K562 (cell line): Measurements from ENCODE around the gene PRPF8. TPM values are rescaled to one million over a fixed set of nuclear protein-coding genes. Genes with fewer than 3 reads are reported as not detected.

ENCODE experiments used
- ATAC-seq: fragments of 200-7000 bp; cut with Tn5 transposase; 3 replicates; pipeline ENCODE4 v1.9.1; 2020; ENCODE audit warnings: moderate library complexity
- BruUV-seq: library from RNA; stranded (reverse); fragments of 400-500 nt; replicated peaks from 2 replicates; lab custom pipeline; 2021; lab: Mats Ljungman, UMichigan
- CTCF ChIA-PET: fragments of 300-600 bp; formaldehyde crosslinking; extraction: SDS; loops from one replicate; lab custom pipeline; 2021; ENCODE audit warnings: low intra/inter-chr PET ratio; lab: Yijun Ruan, JAX
- POLR2A ChIA-PET: fragments of 300-600, 350-650 bp; sonication (Branson Sonifier 250); formaldehyde crosslinking; extraction: SDS; loops from one replicate; lab custom pipeline; 2021; ENCODE audit warnings: antibody characterized with exemption, inconsistent platforms; lab: Yijun Ruan, JAX
- DNase-seq, 4 experiments: peaks; one replicate each; pipeline versions ENCODE4 v3.0.0 to v3.0.0-alpha.2; 2011 to 2018; ENCODE audit warnings: low spot score in 3 of 4, mixed read lengths in 3 of 4; ENCODE audit errors: extremely low read depth in 1 of 4
- FAIRE-seq: peaks from 2 replicates; lab custom pipeline; 2011; peaks lifted over from hg19 to GRCh38; lab: Jason Lieb, UNC
- H2AFZ ChIP-seq: 2 replicates; pipeline ENCODE4 v1.6.0; 2011; ENCODE audit warnings: low read depth, low read length, control low read depth, inconsistent platforms
- H3K27ac ChIP-seq: fragments of 200-600 bp; 3 replicates; pipeline ENCODE4 v1.8.0; 2011; ENCODE audit warnings: low read depth, mild to moderate bottlenecking, control low read depth, inconsistent platforms, low read length, moderate library complexity, mixed read lengths; ENCODE audit errors: extremely low read depth
- H3K27me3 ChIP-seq, 2 experiments: fragments of 300-600 bp in 1 of 2; 2 replicates in 1 of 2; 3 replicates in 1 of 2; pipeline versions ENCODE4 v1.6.0 to v1.8.0; 2011; ENCODE audit warnings: inconsistent platforms in 2 of 2, low read length in 2 of 2, mild to moderate bottlenecking in 1 of 2, mixed read lengths in 1 of 2, moderate library complexity in 1 of 2; ENCODE audit not compliant: control insufficient read depth in 2 of 2, insufficient read depth in 2 of 2
- H3K36me3 ChIP-seq: fragments of 300-600 bp; 3 replicates; pipeline ENCODE4 v1.8.0; 2011; ENCODE audit warnings: mild to moderate bottlenecking, low read length, inconsistent platforms; ENCODE audit not compliant: control insufficient read depth, insufficient read depth
- H3K4me1 ChIP-seq, 2 experiments: fragments of 200-600 bp in 1 of 2; replicated peaks in 1 of 2; 2 replicates in 1 of 2; 3 replicates in 1 of 2; pipeline versions ENCODE4 v1.5.1 to v1.8.0; 2011; ENCODE audit warnings: inconsistent platforms in 2 of 2, low read length in 2 of 2, mild to moderate bottlenecking in 1 of 2, mixed read lengths in 1 of 2, moderate library complexity in 1 of 2; ENCODE audit not compliant: control insufficient read depth in 2 of 2, insufficient read depth in 2 of 2
- H3K4me2 ChIP-seq: 2 replicates; pipeline ENCODE4 v1.6.1; 2011; ENCODE audit warnings: low read length, control low read depth, inconsistent platforms, mixed read lengths; ENCODE audit not compliant: insufficient read depth
- H3K4me3 ChIP-seq: fragments of 200-600 bp; sonication (generic), shearing (Covaris generic); 2 replicates; pipeline ENCODE4 v1.5.1; 2016; ENCODE audit warnings: control low read depth, inconsistent platforms
- H3K79me2 ChIP-seq: fragments of 200-600 bp; 3 replicates; pipeline ENCODE4 v1.8.0; 2011; ENCODE audit warnings: low read length, inconsistent platforms; ENCODE audit not compliant: control insufficient read depth, insufficient read depth
- H3K9ac ChIP-seq, 2 experiments: 2 replicates each; pipeline versions ENCODE4 v1.6.0 to v1.6.1; 2011; ENCODE audit warnings: low read depth in 2 of 2, low read length in 2 of 2, control low read depth in 1 of 2, inconsistent platforms in 1 of 2, mild to moderate bottlenecking in 1 of 2, mixed read lengths in 1 of 2; ENCODE audit not compliant: insufficient read depth in 1 of 2
- H3K9me1 ChIP-seq: one replicate; pipeline ENCODE4 v1.6.0; 2011; ENCODE audit warnings: inconsistent platforms, mild to moderate bottlenecking, low read length, moderate library complexity; ENCODE audit not compliant: control insufficient read depth, insufficient read depth
- H3K9me3 ChIP-seq: replicated peaks from 2 replicates; pipeline ENCODE4 v1.5.1; 2011; ENCODE audit warnings: low read depth, low read length, inconsistent platforms; ENCODE audit not compliant: control insufficient read depth, insufficient read depth
- H4K20me1 ChIP-seq: replicated peaks from 2 replicates; pipeline ENCODE4 v1.6.1; 2011; ENCODE audit warnings: low read length, inconsistent platforms, mixed read lengths; ENCODE audit not compliant: control insufficient read depth, insufficient read depth
- POLR2AphosphoS5 ChIP-seq: IDR thresholded peaks from 2 replicates; pipeline ENCODE4 v1.6.1; 2011; ENCODE audit warnings: mild to moderate bottlenecking, low read depth, low read length, moderate library complexity; ENCODE audit not compliant: control insufficient read depth, insufficient read depth
- ZNF436 ChIP-seq: fragments of 250-450, 450-650 bp; sonication (Bioruptor Pico); formaldehyde crosslinking; IDR thresholded peaks from 2 replicates; pipeline ENCODE4 v1.7.0; 2020; ENCODE audit warnings: mild to moderate bottlenecking
- WGBS: fragments of 100-300 bp; shearing (Covaris generic); methylation state at CpG from one replicate; pipeline ENCODE4 v1.1.6; 2016; ENCODE audit warnings: low coverage, mixed read lengths; ENCODE audit not compliant: insufficient coverage; ENCODE audit errors: missing lambda C conversion rate; 5-methylcytosine and 5-hydroxymethylcytosine counted together
- in situ Hi-C: fragments of 300-500 bp; cut with MboI; formaldehyde crosslinking; loops from 4 replicates; pipeline ENCODE4 v1.15.0; 2018; ENCODE audit warnings: inconsistent platforms, mixed read lengths
- intact Hi-C: fragments of 100-400 bp; cut with micrococcal nuclease; formaldehyde crosslinking; loops from 2 replicates; pipeline ENCODE4 v1.14.2; 2022
- polyA plus RNA-seq, 8 experiments: library from polyadenylated mRNA; depleted of rRNA in 4 of 8; stranded (reverse) in 5 of 8; unstranded in 3 of 8; fragments of >200 nt; fragmentation: Nextera tagmentation in 2 of 8; fragmentation: Illumina TruSeq in 1 of 8; extraction: Ambion mirVana in 2 of 8; extraction: Trizol in 1 of 8; gene quantifications; 2 replicates each; pipeline versions ENCODE4 v1.2.1 to v1.2.3, GENCODE V29; 2011 to 2014; ENCODE audit warnings: inconsistent platforms in 1 of 8, missing spikeins in 1 of 8
- total RNA-seq, 7 experiments: library from RNA; depleted of rRNA in 6 of 7; stranded (reverse); fragments of >200 nt in 6 of 7; fragmentation: Illumina TruSeq in 2 of 7; extraction: Trizol in 2 of 7; gene quantifications; 2 replicates each; pipeline versions ENCODE4 v1.2.1 to v1.2.3, GENCODE V29; 2011 to 2021; ENCODE audit warnings: low replicate concordance in 1 of 7

The PRPF8 gene
- total and polyA plus RNA-seq, 9 of the 15 experiments (the other 6 are each of a cell fraction or from before 2014, with no cell fraction given), result 64.3 to 294 (median 85.9) TPM

DNA sequence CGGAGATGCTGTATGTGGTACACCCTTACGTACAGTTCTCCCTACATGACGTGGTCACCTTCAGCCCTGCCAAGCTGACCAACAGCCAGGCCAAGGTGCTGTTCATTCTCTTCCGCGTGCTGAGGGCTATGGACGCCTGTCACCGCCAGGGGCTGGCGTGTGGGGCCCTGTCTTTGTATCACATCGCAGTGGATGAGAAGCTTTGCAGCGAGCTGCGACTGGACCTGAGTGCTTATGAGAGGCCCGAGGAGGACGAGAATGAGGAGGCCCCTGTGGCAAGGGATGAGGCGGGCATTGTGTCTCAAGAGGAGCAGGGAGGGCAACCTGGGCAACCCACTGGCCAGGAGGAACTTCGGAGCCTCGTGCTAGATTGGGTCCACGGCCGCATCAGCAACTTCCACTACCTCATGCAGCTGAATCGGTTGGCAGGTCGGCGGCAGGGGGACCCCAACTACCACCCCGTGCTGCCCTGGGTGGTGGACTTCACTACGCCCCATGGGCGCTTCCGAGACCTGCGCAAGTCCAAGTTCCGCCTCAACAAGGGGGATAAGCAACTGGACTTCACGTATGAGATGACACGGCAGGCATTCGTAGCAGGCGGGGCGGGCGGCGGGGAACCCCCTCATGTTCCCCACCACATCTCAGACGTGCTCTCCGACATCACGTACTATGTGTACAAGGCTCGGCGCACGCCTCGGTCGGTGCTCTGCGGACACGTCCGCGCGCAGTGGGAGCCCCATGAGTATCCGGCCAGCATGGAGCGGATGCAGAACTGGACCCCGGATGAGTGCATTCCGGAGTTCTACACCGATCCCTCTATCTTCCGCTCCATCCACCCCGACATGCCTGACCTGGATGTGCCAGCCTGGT is 41.2 kb upstream of the PRPF8 start:
- Histone ChIP-seq H3K4me3 (peak overlapping the region; percentile 67; the same call in 1 of the 2 replicates), H3K27me3 (no peaks in the 10 kb centered on the region), H3K4me2 (peak overlapping the region; percentile 80), H3K4me1 (peaks cover 25 to 67% of the 10 kb centered on the region in 2 experiments), H3K9ac (peak overlapping the region in 1 of 2 experiments; percentile 92; a peak in 2 of 4 replicates), H3K9me3 (no peaks in the 10 kb centered on the region), H2AFZ (no peak overlapping the region), H4K20me1 (no peaks in the 10 kb centered on the region), H3K36me3 (peaks cover 7% of the 10 kb centered on the region; the same call in 1 of the 3 replicates), H3K79me2 (peaks cover 11% of the 10 kb centered on the region; the same call in 2 of the 3 replicates), H3K9me1 (no peaks in the 10 kb centered on the region), H3K27ac (no peak overlapping the region)
- WGBS, result 93% methylated on average over 30 of the region's 54 CpGs
- POLR2A ChIA-PET, result interaction anchor here (0.8 to 4.4 kb wide), 3 partner anchors 9 to 52 kb away, joined by 3 to 25 read pairs (median 4); no protein-coding TSS in a partner anchor
- ATAC-seq (no peak), DNase-seq (no peak), FAIRE-seq (no peak)
- BruUV-seq, result TSS peak; percentile 32
- TF ChIP-seq ZNF436 (CRISPR knock-in tag) (no peak), POLR2AphosphoS5 (no peak)
- CTCF ChIA-PET, result no interaction called here
- in situ Hi-C loops (no loop called here), intact Hi-C loops (no loop called here)
